Mesenteric fat pad (tissue), 1 donor: ENCODE measurements around the gene ANKRD16. TPM values are rescaled to one million over a fixed set of nuclear protein-coding genes. Genes with fewer than 3 reads are reported as not detected.

Source experiments
- DNase-seq: peaks from one replicate; pipeline ENCODE4 v3.0.0-alpha.2; 2020; ENCODE audit warnings: low spot score
- total RNA-seq: library from RNA; stranded (reverse); fragmentation: NEBNext Ultra II Directional; extraction: Animal tissue kit (Norgen Biotek cat#: 25700); gene quantifications from one replicate; pipeline ENCODE4 v1.2.1, GENCODE V29; 2021
- donor health status: DM: yes; HTN: yes; CAD: no.

The ANKRD16 gene
- total RNA-seq, 1 donor from 2014 or later, result 4.8 TPM

DNA sequence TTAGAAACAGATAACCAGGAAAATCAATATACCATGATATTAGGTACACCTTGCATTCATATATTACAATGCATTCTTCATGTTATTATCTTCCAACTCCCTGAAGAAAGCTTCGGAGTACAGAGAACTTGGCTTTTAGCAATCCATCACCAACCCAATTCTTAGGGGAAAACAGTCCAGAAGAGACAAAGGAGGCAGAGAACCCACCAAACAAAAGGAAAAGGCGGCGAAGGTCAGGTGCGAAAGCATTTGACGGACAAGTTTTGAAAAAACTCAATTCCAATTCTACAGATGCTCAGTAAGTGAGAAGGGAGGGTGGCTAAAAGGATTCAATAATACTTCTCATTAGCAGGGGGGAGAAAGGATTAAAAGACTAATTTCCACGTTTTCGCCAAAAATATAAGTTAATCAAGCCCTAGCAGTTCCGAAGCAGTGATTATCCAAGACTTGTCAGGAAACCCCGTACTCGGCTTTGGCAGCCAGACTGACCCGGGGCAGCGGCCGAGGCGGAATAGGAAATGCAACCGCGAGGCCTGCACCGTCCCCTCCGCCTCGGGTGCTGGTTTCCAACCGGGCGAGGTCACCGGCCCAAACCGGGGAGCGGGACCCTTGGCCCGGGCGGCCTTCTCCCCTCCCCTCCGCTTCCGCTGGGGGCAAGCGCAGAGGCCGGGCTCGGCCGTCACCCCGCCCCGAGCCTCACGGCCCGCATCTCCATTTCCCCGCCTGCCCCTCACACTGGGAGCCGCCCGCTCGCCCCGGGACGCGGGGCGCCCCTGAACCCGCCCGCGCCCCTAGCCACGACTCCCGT, 77.2 kb downstream of the ANKRD16 start:
- DNase-seq, result no peak

Other genes with a start within 250 kb of the ANKRD16 start
- gene ASB13, start 223.3 kb downstream of the ANKRD16 start, total RNA-seq, result 23.5 TPM
- 55.8 TPM for gene TASOR2, start 205.1 kb downstream of the ANKRD16 start, total RNA-seq
- gene GDI2, start 76.5 kb downstream of the ANKRD16 start, total RNA-seq, result 179 TPM
- 80.4 TPM for gene FBH1, start 350 bp upstream of the ANKRD16 start, total RNA-seq
- 24.6 TPM for gene IL15RA, start 87.7 kb upstream of the ANKRD16 start, total RNA-seq
- gene IL2RA, start 172.5 kb upstream of the ANKRD16 start, total RNA-seq, result 2.4 TPM
- gene RBM17, start 199.1 kb upstream of the ANKRD16 start, total RNA-seq, result 137 TPM